Loucy (cell line): ENCODE measurements around the gene SH3BP5.
"Not testable (repeated sequence)": the region's sequence is repeated elsewhere in the genome, so short reads cannot be mapped to it uniquely, and the experiment has no call there.

Experiments used
- H2AFZ ChIP-seq: fragments of 200-600 bp; sonication (generic); 2 replicates; pipeline ENCODE4 v1.6.0; 2016; ENCODE audit warnings: antibody characterized with exemption, mild to moderate bottlenecking, low read length, moderate library complexity
- H3F3A ChIP-seq: fragments of 200-600 bp; 2 replicates; pipeline ENCODE4 v1.6.0; 2016; ENCODE audit warnings: antibody characterized with exemption, low read depth, mild to moderate bottlenecking
- H3K27me3 ChIP-seq: fragments of 200-600 bp; sonication (generic); 2 replicates; pipeline ENCODE4 v1.6.1; 2014; ENCODE audit warnings: low read length, mild to moderate bottlenecking; ENCODE audit not compliant: insufficient read depth, poor library complexity, severe bottlenecking
- H3K36me3 ChIP-seq: fragments of 200-600 bp; sonication (generic); 2 replicates; pipeline ENCODE4 v1.6.1; 2016; ENCODE audit warnings: low read length; ENCODE audit not compliant: insufficient read depth
- H3K4me1 ChIP-seq: fragments of 200-600 bp; sonication (generic); 2 replicates; pipeline ENCODE4 v1.5.1; 2014; ENCODE audit warnings: low read length, mild to moderate bottlenecking; ENCODE audit not compliant: insufficient read depth, poor library complexity, severe bottlenecking
- H3K4me2 ChIP-seq: fragments of 200-600 bp; sonication (generic); 2 replicates; pipeline ENCODE4 v1.6.0; 2014; ENCODE audit warnings: antibody characterized with exemption, low read length, low read depth, mild to moderate bottlenecking; ENCODE audit not compliant: poor library complexity, severe bottlenecking
- H3K4me3 ChIP-seq: fragments of 200-600 bp; sonication (generic); 2 replicates; pipeline ENCODE4 v1.5.1; 2014; ENCODE audit warnings: low read length, mild to moderate bottlenecking, mixed read lengths; ENCODE audit not compliant: poor library complexity, severe bottlenecking
- H3K79me2 ChIP-seq: fragments of 200-600 bp; sonication (generic); 2 replicates; pipeline ENCODE4 v1.6.1; 2014; ENCODE audit warnings: low read length; ENCODE audit not compliant: insufficient read depth
- H3K9ac ChIP-seq: fragments of 200-600 bp; sonication (generic); 2 replicates; pipeline ENCODE4 v1.6.0; 2014; ENCODE audit warnings: mild to moderate bottlenecking, low read depth, low read length, moderate library complexity; ENCODE audit not compliant: poor library complexity, severe bottlenecking
- H3K9me2 ChIP-seq: fragments of 200-600 bp; sonication (generic); replicated peaks from 2 replicates; pipeline ENCODE4 v1.6.1; 2016; ENCODE audit warnings: low read depth, low read length, mixed read lengths
- H3K9me3 ChIP-seq: fragments of 200-600 bp; sonication (generic); 2 replicates; pipeline ENCODE4 v1.6.1; 2014; ENCODE audit warnings: mild to moderate bottlenecking, antibody characterized with exemption, low read length, low read depth; ENCODE audit not compliant: insufficient read depth
- H4K20me1 ChIP-seq: fragments of 200-600 bp; sonication (generic); 2 replicates; pipeline ENCODE4 v1.6.0; 2014; ENCODE audit warnings: antibody characterized with exemption, low read length, mild to moderate bottlenecking; ENCODE audit not compliant: insufficient read depth, poor library complexity, severe bottlenecking
- EZH2phosphoT487 ChIP-seq: fragments of 200-600 bp; IDR thresholded peaks from 2 replicates; pipeline ENCODE4 v1.6.1; 2018; ENCODE audit warnings: antibody characterized with exemption, mild to moderate bottlenecking, moderate library complexity, borderline replicate concordance
- TF ChIP-seq, protein P1 (sequence below): fragments of 200-600 bp; sonication (generic); conservative IDR thresholded peaks from 2 replicates; pipeline ENCODE4 v1.5.1; 2014; ENCODE audit warnings: mild to moderate bottlenecking, antibody characterized with exemption, low read length

SH3BP5 gene

GRCh38 chr3:15360788-15361493, 28.6 kb upstream of the SH3BP5 start:
- no peak overlapping the region for H3K4me3 ChIP-seq
- H3K36me3 ChIP-seq, result no peaks in the 10 kb centered on the region
- H2AFZ ChIP-seq, result no peak overlapping the region
- H3K9ac ChIP-seq, result no peak overlapping the region
- TF ChIP-seq, protein P1, sequence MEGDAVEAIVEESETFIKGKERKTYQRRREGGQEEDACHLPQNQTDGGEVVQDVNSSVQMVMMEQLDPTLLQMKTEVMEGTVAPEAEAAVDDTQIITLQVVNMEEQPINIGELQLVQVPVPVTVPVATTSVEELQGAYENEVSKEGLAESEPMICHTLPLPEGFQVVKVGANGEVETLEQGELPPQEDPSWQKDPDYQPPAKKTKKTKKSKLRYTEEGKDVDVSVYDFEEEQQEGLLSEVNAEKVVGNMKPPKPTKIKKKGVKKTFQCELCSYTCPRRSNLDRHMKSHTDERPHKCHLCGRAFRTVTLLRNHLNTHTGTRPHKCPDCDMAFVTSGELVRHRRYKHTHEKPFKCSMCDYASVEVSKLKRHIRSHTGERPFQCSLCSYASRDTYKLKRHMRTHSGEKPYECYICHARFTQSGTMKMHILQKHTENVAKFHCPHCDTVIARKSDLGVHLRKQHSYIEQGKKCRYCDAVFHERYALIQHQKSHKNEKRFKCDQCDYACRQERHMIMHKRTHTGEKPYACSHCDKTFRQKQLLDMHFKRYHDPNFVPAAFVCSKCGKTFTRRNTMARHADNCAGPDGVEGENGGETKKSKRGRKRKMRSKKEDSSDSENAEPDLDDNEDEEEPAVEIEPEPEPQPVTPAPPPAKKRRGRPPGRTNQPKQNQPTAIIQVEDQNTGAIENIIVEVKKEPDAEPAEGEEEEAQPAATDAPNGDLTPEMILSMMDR, result no peak
- TF ChIP-seq EZH2phosphoT487, result no peak
- no peaks in the 10 kb centered on the region for H3K9me3 ChIP-seq
- H3K4me1 ChIP-seq, result peaks cover 8% of the 10 kb centered on the region
- no peak overlapping the region for H3K4me2 ChIP-seq
- no peaks in the 10 kb centered on the region for H3F3A ChIP-seq
- H3K27me3 ChIP-seq, result no peaks in the 10 kb centered on the region
- no peaks in the 10 kb centered on the region for H3K9me2 ChIP-seq
- no peaks in the 10 kb centered on the region for H4K20me1 ChIP-seq
- no peaks in the 10 kb centered on the region for H3K79me2 ChIP-seq

DNA sequence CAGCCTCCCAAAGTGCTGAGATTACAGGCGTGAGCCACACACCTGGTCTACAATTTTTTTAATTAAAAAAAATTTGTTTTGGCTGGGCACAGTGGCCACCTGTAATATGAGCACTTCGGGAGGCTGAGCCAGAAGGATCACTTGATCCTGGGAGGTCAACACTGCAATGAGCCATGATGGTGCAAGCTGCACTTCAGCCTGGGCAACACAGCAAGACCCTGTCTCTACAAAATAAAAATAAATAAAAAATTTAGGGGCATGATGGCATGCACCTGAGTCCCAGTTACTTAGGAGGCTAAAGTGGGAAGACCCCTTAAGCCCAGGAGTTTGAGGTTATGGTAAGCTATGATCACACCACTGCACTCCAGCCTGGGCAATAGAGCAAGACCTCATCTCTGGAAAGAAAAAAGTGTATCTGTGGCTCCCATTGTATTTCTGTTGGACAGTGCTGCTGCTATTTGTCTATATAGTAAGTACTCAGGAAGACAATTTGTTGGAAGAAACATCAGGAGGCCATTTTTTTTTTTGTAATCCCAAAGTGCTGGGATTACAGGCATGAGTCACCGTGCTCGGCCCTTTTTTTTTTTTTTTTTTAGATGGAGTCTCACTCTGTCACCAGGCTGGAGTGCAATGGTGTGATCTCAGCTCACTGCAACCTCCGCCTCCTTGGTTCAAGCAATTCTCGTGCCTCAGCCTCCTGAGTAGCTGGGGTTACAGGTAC, 27.5 kb upstream of the SH3BP5 start:
- Histone ChIP-seq H2AFZ (no peak overlapping the region), H3F3A (no peaks in the 10 kb centered on the region), H3K9me3 (no peaks in the 10 kb centered on the region), H3K27me3 (no peaks in the 10 kb centered on the region), H4K20me1 (no peaks in the 10 kb centered on the region), H3K4me2 (no peak overlapping the region), H3K79me2 (no peaks in the 10 kb centered on the region), H3K9me2 (no peaks in the 10 kb centered on the region), H3K4me1 (peaks cover 8% of the 10 kb centered on the region), H3K9ac (no peak overlapping the region), H3K36me3 (no peaks in the 10 kb centered on the region), H3K4me3 (no peak overlapping the region)
- TF ChIP-seq, protein P1, result no peak
- TF ChIP-seq EZH2phosphoT487, result no peak

DNA sequence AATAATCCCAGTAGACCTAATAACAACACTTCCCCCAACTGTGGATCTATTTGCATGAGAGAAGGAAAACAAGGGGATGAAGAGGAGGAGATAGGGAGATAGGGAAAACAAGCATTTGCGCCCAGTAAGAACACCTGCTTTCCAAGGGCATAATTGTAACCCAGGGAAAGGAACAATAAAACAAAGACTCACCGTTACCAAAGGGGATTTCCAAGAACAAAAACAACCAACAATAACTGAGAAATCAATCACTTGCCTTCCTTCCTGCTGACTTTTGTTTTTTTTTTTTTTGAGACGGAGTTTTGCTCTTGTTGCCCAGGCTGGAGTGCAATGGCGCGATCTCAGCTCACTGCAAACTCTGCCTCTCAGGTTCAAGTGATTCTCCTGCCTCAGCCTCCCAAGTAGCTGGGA, 24.3 kb upstream of the SH3BP5 start:
- not testable (repeated sequence) for H3F3A ChIP-seq, H4K20me1 ChIP-seq, H3K9ac ChIP-seq, H3K9me3 ChIP-seq, H2AFZ ChIP-seq, H3K27me3 ChIP-seq, H3K4me3 ChIP-seq, H3K79me2 ChIP-seq, H3K4me1 ChIP-seq, H3K36me3 ChIP-seq, H3K4me2 ChIP-seq, H3K9me2 ChIP-seq
